ENCODE measurements around the gene HMGA1. TPM values are rescaled to one million over a fixed set of nuclear protein-coding genes. Genes with fewer than 3 reads are reported as not detected.

The HMGA1 gene
- total RNA-seq (2014; rRNA removed; shearing (Covaris generic)) = 920 and 966 TPM in 2 replicates

GRCh38 chr6:34236443-34237315, at the start of gene HMGA1:
Gene HMGA1, plus strand, starts transcription at chr6:34236873. Its CDS starts 3,908 bp downstream, at chr6:34240781.

GRCh38 chr6:34248727-34249468, 12.2 kb downstream of the HMGA1 start, which contains the start of gene SMIM29:
Gene SMIM29, minus strand, starts transcription at chr6:34249006. Its CDS starts 1,215 bp downstream, at chr6:34247791.

Small RNA genes within 50 kb of the gene (small RNA-seq; reads per million reads assigned to genes)
- not detected for gene MIR6835

Other genes with a start within 250 kb of the HMGA1 start
- gene GRM4, start 90.8 kb upstream of the HMGA1 start, total RNA-seq (2014; rRNA removed; shearing (Covaris generic)) = under 0.01 TPM in 1 of 2 replicates, not detected in the other
- 37.3 and 41.8 TPM in 2 replicates for gene SMIM29, start 12.1 kb downstream of the HMGA1 start, total RNA-seq (2014; rRNA removed; shearing (Covaris generic))
- gene NUDT3, start 155.8 kb downstream of the HMGA1 start, total RNA-seq (2014; rRNA removed; shearing (Covaris generic)) = 15.5 and 16.7 TPM in 2 replicates
- gene RPS10, start 189.2 kb downstream of the HMGA1 start, total RNA-seq (2014; rRNA removed; shearing (Covaris generic)) = 2,312 and 2,554 TPM in 2 replicates
- 0.04 and 0.05 TPM in 2 replicates for gene PACSIN1, start 229.2 kb downstream of the HMGA1 start, total RNA-seq (2014; rRNA removed; shearing (Covaris generic))

Measured in A375 (cell line).